ENCODE results near the gene UBXN1. TPM values are rescaled to one million over a fixed set of nuclear protein-coding genes. Genes with fewer than 3 reads are reported as not detected.
A peak's percentile ranks its signal among the peaks of the same experiment; 100 is the strongest.
"Not testable (repeated sequence)": the region's sequence is repeated elsewhere in the genome, so short reads cannot be mapped to it uniquely, and the experiment has no call there.

The UBXN1 gene
- polyA plus RNA-seq, 4 donors: 109 to 166 (median 156) TPM

GRCh38 chr11:62709247-62710000, 30.6 kb upstream of the UBXN1 start:
- peak; percentile 94 to 98 (median 96) for DNase-seq (ENCODE audit: low read depth in 4 of 4, low spot score in 3 of 4)

- DNase-seq (ENCODE audit: low read depth in 4 of 4, low spot score in 3 of 4): no peak
These were observed 29.9 kb upstream of the UBXN1 start for GRCh38 chr11:62708793-62709192.

- DNase-seq (ENCODE audit: low read depth in 4 of 4, low spot score in 3 of 4): no peak
These were observed 29.5 kb upstream of the UBXN1 start for GRCh38 chr11:62708392-62708791.

GRCh38 chr11:62707277-62707861, 28.5 kb upstream of the UBXN1 start, which contains the start of the genes BSCL2 and GNG3:
TSS of gene BSCL2 (minus strand) at chr11:62707424. CDS start at chr11:62707195, 229 bp downstream.
TSS of gene GNG3 (plus strand) at chr11:62707676. CDS start at chr11:62708296, 620 bp downstream.
- DNase-seq (ENCODE audit: low read depth in 4 of 4, low spot score in 3 of 4): peak in 2 of 4 donors; percentile 65 to 70

GRCh38 chr11:62706850-62707247, 28.0 kb upstream of the UBXN1 start:
- DNase-seq (ENCODE audit: low read depth in 4 of 4, low spot score in 3 of 4): no peak

GRCh38 chr11:62705880-62706849, 27.3 kb upstream of the UBXN1 start:
- DNase-seq (ENCODE audit: low read depth in 4 of 4, low spot score in 3 of 4): peak; percentile 77 to 84 (median 84)

- no peak for DNase-seq (ENCODE audit: low read depth in 4 of 4, low spot score in 3 of 4)
These were observed 26.5 kb upstream of the UBXN1 start for GRCh38 chr11:62705413-62705812.

- not testable (repeated sequence) for DNase-seq (ENCODE audit: low read depth in 4 of 4, low spot score in 3 of 4)
These were observed 25.0 kb upstream of the UBXN1 start for GRCh38 chr11:62703921-62704320.

- no peak for DNase-seq (ENCODE audit: low read depth in 4 of 4, low spot score in 3 of 4)
These were observed 23.4 kb upstream of the UBXN1 start for GRCh38 chr11:62702246-62702645.

GRCh38 chr11:62694455-62695167, 15.7 kb upstream of the UBXN1 start:
- no peak for DNase-seq (ENCODE audit: low read depth in 4 of 4, low spot score in 3 of 4)

GRCh38 chr11:62693624-62694023, 14.8 kb upstream of the UBXN1 start:
- DNase-seq (ENCODE audit: low read depth in 4 of 4, low spot score in 3 of 4): not testable (repeated sequence)

- no peak for DNase-seq (ENCODE audit: low read depth in 4 of 4, low spot score in 3 of 4)
These were observed 10.7 kb upstream of the UBXN1 start, which contains the start of gene LRRN4CL for GRCh38 chr11:62689421-62690183. TSS of gene LRRN4CL (minus strand) at chr11:62689530. CDS start at chr11:62688508, 1,022 bp downstream.

- DNase-seq (ENCODE audit: low read depth in 4 of 4, low spot score in 3 of 4): no peak
These were observed 9.6 kb upstream of the UBXN1 start for GRCh38 chr11:62688491-62688890.

- DNase-seq (ENCODE audit: low read depth in 4 of 4, low spot score in 3 of 4): no peak
These were observed 8.9 kb upstream of the UBXN1 start for GRCh38 chr11:62687508-62688396.

- no peak for DNase-seq (ENCODE audit: low read depth in 4 of 4, low spot score in 3 of 4)
These were observed 3.6 kb upstream of the UBXN1 start for GRCh38 chr11:62682518-62682917.

- DNase-seq (ENCODE audit: low read depth in 4 of 4, low spot score in 3 of 4): no peak
These were observed 2.0 kb upstream of the UBXN1 start for GRCh38 chr11:62680825-62681240.

- DNase-seq (ENCODE audit: low read depth in 4 of 4, low spot score in 3 of 4): no peak
These were observed 472 bp downstream of the UBXN1 start for GRCh38 chr11:62678433-62678769.

- no peak for DNase-seq (ENCODE audit: low read depth in 4 of 4, low spot score in 3 of 4)
These were observed 1.2 kb downstream of the UBXN1 start for GRCh38 chr11:62677714-62678113.

Measured in left renal pelvis (tissue), 4 donors.